A673 (cell line): ENCODE results near the gene GRIPAP1.
"Not testable (repeated sequence)": the region's sequence is repeated elsewhere in the genome, so short reads cannot be mapped to it uniquely, and the experiment has no call there.

Source experiments
- EZH2 ChIP-seq: fragments of 200-600 bp; sonication (generic); IDR thresholded peaks from 2 replicates; pipeline ENCODE4 v1.6.1; 2017; ENCODE audit warnings: borderline replicate concordance, low read depth, mild to moderate bottlenecking, mixed read lengths, antibody characterized with exemption, low read length; ENCODE audit not compliant: poor library complexity, severe bottlenecking
- TF ChIP-seq, protein P1 (sequence below): fragments of 300-800, 200-600 bp; sonication (generic); conservative IDR thresholded peaks from 2 replicates; pipeline ENCODE4 v1.5.1; 2017; ENCODE audit warnings: low read depth, mild to moderate bottlenecking, antibody characterized with exemption, low read length, moderate library complexity, mixed read lengths

DNA sequence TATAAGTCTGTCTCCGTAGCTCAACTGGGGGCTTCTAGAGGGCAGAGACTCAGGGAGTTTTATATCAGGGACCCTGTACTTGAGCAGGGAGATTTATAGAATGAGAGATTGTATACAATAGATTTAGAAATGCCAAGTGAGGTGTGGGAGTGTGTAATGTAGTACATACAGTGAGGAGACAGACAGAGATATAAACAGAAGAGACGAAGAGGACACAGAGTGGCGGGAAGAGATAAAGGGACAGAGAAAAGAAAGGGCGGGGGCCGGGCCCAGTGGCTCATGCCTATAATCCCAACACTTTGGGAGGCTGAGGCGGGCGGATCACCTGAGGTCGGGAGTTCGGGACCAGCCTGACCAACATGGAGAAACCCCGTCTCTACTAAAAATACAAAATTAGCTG is 21.7 kb downstream of the GRIPAP1 start:
- TF ChIP-seq, protein P1, sequence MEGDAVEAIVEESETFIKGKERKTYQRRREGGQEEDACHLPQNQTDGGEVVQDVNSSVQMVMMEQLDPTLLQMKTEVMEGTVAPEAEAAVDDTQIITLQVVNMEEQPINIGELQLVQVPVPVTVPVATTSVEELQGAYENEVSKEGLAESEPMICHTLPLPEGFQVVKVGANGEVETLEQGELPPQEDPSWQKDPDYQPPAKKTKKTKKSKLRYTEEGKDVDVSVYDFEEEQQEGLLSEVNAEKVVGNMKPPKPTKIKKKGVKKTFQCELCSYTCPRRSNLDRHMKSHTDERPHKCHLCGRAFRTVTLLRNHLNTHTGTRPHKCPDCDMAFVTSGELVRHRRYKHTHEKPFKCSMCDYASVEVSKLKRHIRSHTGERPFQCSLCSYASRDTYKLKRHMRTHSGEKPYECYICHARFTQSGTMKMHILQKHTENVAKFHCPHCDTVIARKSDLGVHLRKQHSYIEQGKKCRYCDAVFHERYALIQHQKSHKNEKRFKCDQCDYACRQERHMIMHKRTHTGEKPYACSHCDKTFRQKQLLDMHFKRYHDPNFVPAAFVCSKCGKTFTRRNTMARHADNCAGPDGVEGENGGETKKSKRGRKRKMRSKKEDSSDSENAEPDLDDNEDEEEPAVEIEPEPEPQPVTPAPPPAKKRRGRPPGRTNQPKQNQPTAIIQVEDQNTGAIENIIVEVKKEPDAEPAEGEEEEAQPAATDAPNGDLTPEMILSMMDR, result not testable (repeated sequence)
- TF ChIP-seq EZH2, result not testable (repeated sequence)
